Panc1 (cell line): ENCODE data around the gene ABHD12.

ENCODE experiments used
- CTCF ChIP-seq: fragments of 450-650 bp; IDR thresholded peaks from 2 replicates; pipeline ENCODE4 v1.5.1; 2017; ENCODE audit warnings: mild to moderate bottlenecking
- POLR2AphosphoS5 ChIP-seq: IDR thresholded peaks from 2 replicates; pipeline ENCODE4 v1.6.1; 2012; ENCODE audit warnings: mild to moderate bottlenecking, low read depth, low read length, moderate library complexity
- REST ChIP-seq, 2 experiments: IDR thresholded peaks; 2 replicates each; pipeline ENCODE4 v1.6.1; 2011 to 2012; ENCODE audit warnings: low read depth in 2 of 2, control low read depth in 1 of 2, low read length in 1 of 2, mild to moderate bottlenecking in 1 of 2, moderate library complexity in 1 of 2; ENCODE audit not compliant: insufficient read depth in 1 of 2
- SIN3A ChIP-seq: IDR thresholded peaks from 2 replicates; pipeline ENCODE4 v1.6.1; 2012; ENCODE audit warnings: low read depth, mild to moderate bottlenecking, low read length, moderate library complexity, borderline replicate concordance; ENCODE audit not compliant: insufficient read depth

- TF ChIP-seq CTCF (no peak), POLR2AphosphoS5 (no peak), REST (IDR thresholded peaks at IDR 0.05; ENCODE audit: insufficient read depth in 1 of 2, low read depth in 2 of 2, low read length in 1 of 2) (no peak), SIN3A (no peak)
Observed at GRCh38 chr20:25289886-25290597, 100.6 kb downstream of the ABHD12 start.
